Erythroblast (primary cell): ENCODE measurements around the gene WDR1.

Source experiments
- GATA1 ChIP-seq: IDR thresholded peaks from 2 replicates; pipeline ENCODE4 v1.6.1; 2011; ENCODE audit warnings: low read depth, mild to moderate bottlenecking, control low read depth, low read length, moderate library complexity
- POLR2A ChIP-seq: IDR thresholded peaks from 2 replicates; pipeline ENCODE4 v1.6.1; 2011; ENCODE audit warnings: mild to moderate bottlenecking, low read length

- TF ChIP-seq POLR2A (no peak), GATA1 (no peak)
Observed at GRCh38 chr4:10123227-10124101, 6.9 kb upstream of the WDR1 start.
